Transverse colon (tissue), 4 donors: ENCODE data around the gene SLC25A25.

Experiments
- CTCF ChIP-seq, 5 experiments: fragments of 200-600 bp in 3 of 5; fragments of 450-650 bp in 2 of 5; sonication (generic) in 3 of 5; IDR thresholded peaks; 1 replicate in 2 of 5; 2 replicates in 3 of 5; pipeline ENCODE4 v1.5.1; 2016 to 2017; ENCODE audit warnings: antibody characterized with exemption in 5 of 5, inconsistent platforms in 3 of 5, mild to moderate bottlenecking in 2 of 5, moderate library complexity in 1 of 5
- EP300 ChIP-seq: sonication (generic); formaldehyde crosslinking; IDR thresholded peaks from one replicate; pipeline ENCODE4 v1.6.1; 2017; ENCODE audit warnings: antibody characterized with exemption, low read depth
- POLR2AphosphoS5 ChIP-seq, 3 donors: sonication (generic); formaldehyde crosslinking; IDR thresholded peaks; one replicate each; pipeline ENCODE4 v1.6.1; 2016; ENCODE audit warnings: antibody characterized with exemption in 3 of 3

GRCh38 chr9:128026255-128026772, 41.7 kb upstream of the SLC25A25 start:
- peak in 2 of 3 donors; percentile 46 to 58 for TF ChIP-seq POLR2AphosphoS5 (IDR thresholded peaks at IDR 0.05)
- TF ChIP-seq CTCF (IDR thresholded peaks at IDR 0.05) = no peak
- no peak for TF ChIP-seq EP300
